Parathyroid adenoma (tissue), 2 donors: Measurements from ENCODE around the gene USH2A.

Experiments
- H2AFZ ChIP-seq: fragments of 300-600 bp; sonication (generic); one replicate; pipeline ENCODE4 v1.7.0; 2017; ENCODE audit warnings: antibody characterized with exemption, mild to moderate bottlenecking
- H3K27ac ChIP-seq: fragments of 300-600 bp; sonication (generic); one replicate; pipeline ENCODE4 v1.7.0; 2017
- H3K27me3 ChIP-seq: fragments of 300-600 bp; sonication (generic); one replicate; pipeline ENCODE4 v1.7.0; 2017; ENCODE audit warnings: low read length; ENCODE audit not compliant: control insufficient read depth, insufficient read depth
- H3K36me3 ChIP-seq: fragments of 300-600 bp; sonication (generic); one replicate; pipeline ENCODE4 v1.7.0; 2017; ENCODE audit warnings: low read length; ENCODE audit not compliant: control insufficient read depth, insufficient read depth
- H3K4me1 ChIP-seq: fragments of 300-600 bp; sonication (generic); one replicate; pipeline ENCODE4 v1.7.0; 2017; ENCODE audit warnings: control low read depth
- H3K4me2 ChIP-seq: fragments of 300-600 bp; sonication (generic); one replicate; pipeline ENCODE4 v1.7.0; 2017; ENCODE audit warnings: low read length
- H3K4me3 ChIP-seq: fragments of 300-600 bp; sonication (generic); one replicate; pipeline ENCODE4 v1.7.0; 2017; ENCODE audit warnings: low read depth, low read length
- H3K79me2 ChIP-seq: fragments of 300-600 bp; sonication (generic); one replicate; pipeline ENCODE4 v1.7.0; 2017; ENCODE audit warnings: control low read depth
- H3K9ac ChIP-seq: fragments of 300-600 bp; sonication (generic); one replicate; pipeline ENCODE4 v1.7.0; 2017; ENCODE audit warnings: mild to moderate bottlenecking
- H3K9me3 ChIP-seq: fragments of 300-600 bp; sonication (generic); one replicate; pipeline ENCODE4 v1.7.0; 2017; ENCODE audit warnings: low read length; ENCODE audit not compliant: control insufficient read depth
- CTCF ChIP-seq: fragments of 300-600 bp; sonication (generic); IDR thresholded peaks from one replicate; pipeline ENCODE4 v1.7.0; 2017; ENCODE audit warnings: antibody characterized with exemption, mild to moderate bottlenecking
- donor health status: primary hyperparathyroidism.

Gene USH2A

DNA sequence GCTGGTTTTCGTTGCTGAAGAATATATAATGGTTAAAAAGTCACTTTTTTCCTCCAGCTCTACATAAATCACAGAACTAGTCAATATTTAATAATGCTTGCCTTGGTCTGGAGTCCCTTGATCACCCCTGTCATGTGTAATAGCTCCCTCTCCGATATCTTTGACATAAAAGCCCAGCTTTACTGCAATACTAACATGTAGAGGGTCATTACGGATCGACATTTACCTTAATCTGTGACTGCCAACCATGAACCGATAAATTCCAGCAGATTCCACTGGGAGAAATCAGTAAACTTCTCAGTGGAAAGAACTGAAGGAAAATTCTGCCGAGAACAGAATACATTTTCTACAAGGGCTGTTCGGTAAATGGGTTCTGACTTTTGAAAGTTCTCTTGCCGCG, 459.6 kb downstream of the USH2A start:
- Histone ChIP-seq H3K4me3 (no peak overlapping the region), H3K4me2 (no peak overlapping the region), H3K27ac (no peak overlapping the region), H2AFZ (no peak overlapping the region), H3K27me3 (no peaks in the 10 kb centered on the region), H3K36me3 (no peaks in the 10 kb centered on the region), H3K4me1 (no peaks in the 10 kb centered on the region), H3K9me3 (no peaks in the 10 kb centered on the region), H3K9ac (no peak overlapping the region), H3K79me2 (no peaks in the 10 kb centered on the region)
- TF ChIP-seq CTCF = no peak

GRCh38 chr1:215963040-215963439, 460.2 kb downstream of the USH2A start:
- Histone ChIP-seq H3K27me3 (no peaks in the 10 kb centered on the region), H3K79me2 (no peaks in the 10 kb centered on the region), H3K36me3 (no peaks in the 10 kb centered on the region), H3K4me1 (no peaks in the 10 kb centered on the region), H2AFZ (no peak overlapping the region), H3K9me3 (no peaks in the 10 kb centered on the region), H3K4me3 (no peak overlapping the region), H3K9ac (no peak overlapping the region), H3K27ac (no peak overlapping the region), H3K4me2 (no peak overlapping the region)
- TF ChIP-seq CTCF = no peak

DNA sequence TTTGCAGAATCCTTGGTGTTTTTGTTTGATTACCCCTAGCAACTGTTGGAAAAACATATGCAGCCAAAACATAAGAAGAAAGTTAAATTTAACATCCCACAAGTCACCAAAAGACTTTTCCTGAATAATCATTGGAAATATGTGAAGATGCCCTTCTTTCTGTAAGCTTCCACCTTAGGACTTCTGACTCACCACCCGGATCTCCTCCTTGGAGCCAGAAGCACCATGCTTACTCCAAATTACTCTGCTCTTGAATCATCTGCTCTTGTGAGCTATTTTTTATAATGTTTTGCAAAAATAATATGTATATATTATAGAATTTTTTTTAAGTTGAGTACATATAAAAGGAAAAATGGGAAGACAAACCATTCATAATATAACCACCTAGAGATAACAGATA, 464.4 kb downstream of the USH2A start:
- Histone ChIP-seq H3K4me1 (no peaks in the 10 kb centered on the region), H2AFZ (no peak overlapping the region), H3K27ac (no peak overlapping the region), H3K27me3 (no peaks in the 10 kb centered on the region), H3K4me3 (no peak overlapping the region), H3K9ac (no peak overlapping the region), H3K79me2 (no peaks in the 10 kb centered on the region), H3K4me2 (no peak overlapping the region), H3K9me3 (no peaks in the 10 kb centered on the region), H3K36me3 (no peaks in the 10 kb centered on the region)
- TF ChIP-seq CTCF = no peak

DNA sequence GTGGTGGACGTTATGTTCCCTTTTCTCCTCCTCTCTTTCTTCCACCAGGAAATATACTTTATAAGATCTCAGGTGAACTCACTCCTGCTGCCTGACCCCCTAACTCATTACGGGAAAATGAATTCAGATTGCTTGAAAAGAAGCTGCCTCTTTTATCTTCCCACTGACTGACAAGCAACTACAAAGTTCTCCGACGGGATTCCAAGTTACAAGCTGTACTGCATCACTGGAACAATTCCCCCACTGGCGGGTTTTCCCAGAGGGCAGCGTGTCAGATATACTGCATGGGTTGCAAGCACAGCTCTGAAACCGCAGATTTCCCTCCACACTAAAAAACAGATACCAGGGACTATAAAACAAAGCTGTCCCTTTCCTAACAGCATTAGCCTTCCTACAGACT, 465.6 kb downstream of the USH2A start:
- no peak overlapping the region for H2AFZ ChIP-seq
- H3K9ac ChIP-seq = no peak overlapping the region
- TF ChIP-seq CTCF = no peak
- no peaks in the 10 kb centered on the region for H3K36me3 ChIP-seq
- H3K79me2 ChIP-seq = no peaks in the 10 kb centered on the region
- H3K27me3 ChIP-seq = no peaks in the 10 kb centered on the region
- H3K9me3 ChIP-seq = no peaks in the 10 kb centered on the region
- H3K4me2 ChIP-seq = no peak overlapping the region
- no peak overlapping the region for H3K27ac ChIP-seq
- no peak overlapping the region for H3K4me3 ChIP-seq
- H3K4me1 ChIP-seq = no peaks in the 10 kb centered on the region

GRCh38 chr1:215932558-215932957, 490.7 kb downstream of the USH2A start:
- H3K27ac ChIP-seq = no peak overlapping the region
- no peaks in the 10 kb centered on the region for H3K79me2 ChIP-seq
- no peaks in the 10 kb centered on the region for H3K9me3 ChIP-seq
- no peaks in the 10 kb centered on the region for H3K27me3 ChIP-seq
- TF ChIP-seq CTCF = no peak
- no peaks in the 10 kb centered on the region for H3K36me3 ChIP-seq
- no peak overlapping the region for H3K4me2 ChIP-seq
- no peaks in the 10 kb centered on the region for H3K4me1 ChIP-seq
- no peak overlapping the region for H2AFZ ChIP-seq
- no peak overlapping the region for H3K4me3 ChIP-seq
- H3K9ac ChIP-seq = no peak overlapping the region
